ENCODE data around the gene CLDN1.
A peak's percentile ranks its signal among the peaks of the same experiment; 100 is the strongest.

CLDN1 gene, protein sequence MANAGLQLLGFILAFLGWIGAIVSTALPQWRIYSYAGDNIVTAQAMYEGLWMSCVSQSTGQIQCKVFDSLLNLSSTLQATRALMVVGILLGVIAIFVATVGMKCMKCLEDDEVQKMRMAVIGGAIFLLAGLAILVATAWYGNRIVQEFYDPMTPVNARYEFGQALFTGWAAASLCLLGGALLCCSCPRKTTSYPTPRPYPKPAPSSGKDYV

GRCh38 chr3:190321789-190322603 is at the start of gene CLDN1:
Gene CLDN1, minus strand, starts transcription at chr3:190322446. Its CDS starts 240 bp downstream, at chr3:190322206.
- peak; percentile 80 to 96 (median 93) for DNase-seq

GRCh38 chr3:190371152-190371551 is 48.9 kb upstream of the CLDN1 start:
- no peak for DNase-seq

- DNase-seq: no peak
Measured at GRCh38 chr3:190370369-190370768, 48.1 kb upstream of the CLDN1 start.

- DNase-seq: no peak
Measured at GRCh38 chr3:190369668-190370295, 47.5 kb upstream of the CLDN1 start.

- DNase-seq: no peak
Measured at GRCh38 chr3:190368881-190369280, 46.6 kb upstream of the CLDN1 start.

- DNase-seq: no peak
Measured at GRCh38 chr3:190366133-190366532, 43.9 kb upstream of the CLDN1 start.

DNA sequence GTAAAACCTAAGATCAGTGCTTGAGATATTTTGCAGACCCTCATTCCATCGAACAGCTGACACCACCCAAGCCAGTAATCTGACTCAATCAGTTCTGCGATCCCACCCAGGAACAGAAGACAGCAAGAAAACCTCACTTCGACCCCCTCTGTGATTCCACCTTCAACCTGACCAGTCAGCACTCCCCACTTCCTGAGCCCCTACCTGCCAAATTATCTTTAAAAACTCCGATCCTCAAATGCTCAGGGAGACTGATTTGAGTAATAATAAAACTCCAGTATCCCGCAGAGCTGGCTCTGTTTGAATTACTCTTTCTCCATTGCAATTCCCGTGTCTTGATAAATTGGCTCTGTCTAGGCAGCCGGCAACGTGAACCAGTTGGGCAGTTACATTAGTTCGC is 40.0 kb upstream of the CLDN1 start:
- no peak for DNase-seq

- no peak for DNase-seq
Measured at GRCh38 chr3:190361791-190362190, 39.5 kb upstream of the CLDN1 start.

GRCh38 chr3:190360228-190360627 is 38.0 kb upstream of the CLDN1 start:
- DNase-seq: no peak

DNA sequence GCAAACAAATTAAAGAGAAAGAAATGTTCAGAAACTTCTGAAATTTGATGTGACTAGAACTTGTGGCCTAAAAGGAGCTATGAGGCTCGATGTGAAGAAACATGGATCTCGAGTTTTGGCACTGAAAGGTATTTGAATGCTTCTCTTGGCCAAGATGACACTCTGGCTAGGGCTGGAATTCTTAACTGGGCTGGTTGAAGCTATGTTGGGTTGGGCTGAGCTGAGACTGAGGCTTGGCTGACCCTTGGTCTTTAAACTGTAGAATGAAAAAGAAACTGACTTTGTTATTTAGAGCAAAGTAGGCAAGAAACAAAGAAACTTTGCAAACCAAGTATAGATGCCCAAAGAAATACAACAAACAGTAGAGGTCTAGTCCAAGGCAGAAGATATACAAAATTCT is 37.6 kb upstream of the CLDN1 start:
- no peak for DNase-seq

- DNase-seq: no peak
Measured at GRCh38 chr3:190357468-190357867, 35.2 kb upstream of the CLDN1 start.

DNA sequence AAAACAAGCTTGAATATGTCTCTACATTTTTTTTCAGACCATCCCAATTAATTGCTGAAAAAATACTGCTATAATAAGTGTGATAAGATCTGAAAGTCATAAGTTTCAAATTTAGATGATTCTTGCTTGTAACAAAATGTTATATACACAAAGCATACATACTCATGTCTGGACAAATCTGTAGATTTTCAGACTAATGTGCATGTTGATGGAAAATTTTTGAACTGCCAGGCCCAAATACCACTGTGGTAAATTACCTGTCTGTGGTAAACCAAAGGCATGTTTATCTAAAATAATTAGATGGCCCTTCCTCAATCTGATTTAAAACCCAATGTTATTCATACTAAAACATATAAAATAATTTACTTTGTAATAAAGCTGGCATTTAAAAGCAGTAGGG is 34.0 kb upstream of the CLDN1 start:
- no peak for DNase-seq

GRCh38 chr3:190352861-190353457 is 30.7 kb upstream of the CLDN1 start:
- no peak for DNase-seq

DNA sequence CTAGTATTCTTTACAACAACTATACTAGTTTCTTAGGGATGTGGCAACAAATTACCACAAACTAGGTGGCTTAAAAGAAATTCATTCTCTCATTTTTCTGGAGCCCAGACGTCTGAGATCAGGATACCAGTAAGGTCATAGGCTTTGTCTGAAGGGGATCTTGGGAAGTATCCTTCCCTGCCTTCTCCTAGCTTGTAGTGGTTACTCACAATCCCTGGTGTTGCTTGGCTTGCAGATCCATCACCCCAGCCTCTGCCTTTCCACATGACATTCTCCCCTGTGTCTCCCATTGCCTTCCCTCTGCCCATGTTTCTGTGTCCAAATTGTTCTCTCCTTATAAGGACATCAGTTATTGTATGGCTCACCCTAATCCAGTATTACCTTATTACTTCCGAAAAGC is 24.3 kb upstream of the CLDN1 start:
- no peak for DNase-seq

- no peak for DNase-seq
Measured at GRCh38 chr3:190345878-190346277, 23.6 kb upstream of the CLDN1 start.

DNA sequence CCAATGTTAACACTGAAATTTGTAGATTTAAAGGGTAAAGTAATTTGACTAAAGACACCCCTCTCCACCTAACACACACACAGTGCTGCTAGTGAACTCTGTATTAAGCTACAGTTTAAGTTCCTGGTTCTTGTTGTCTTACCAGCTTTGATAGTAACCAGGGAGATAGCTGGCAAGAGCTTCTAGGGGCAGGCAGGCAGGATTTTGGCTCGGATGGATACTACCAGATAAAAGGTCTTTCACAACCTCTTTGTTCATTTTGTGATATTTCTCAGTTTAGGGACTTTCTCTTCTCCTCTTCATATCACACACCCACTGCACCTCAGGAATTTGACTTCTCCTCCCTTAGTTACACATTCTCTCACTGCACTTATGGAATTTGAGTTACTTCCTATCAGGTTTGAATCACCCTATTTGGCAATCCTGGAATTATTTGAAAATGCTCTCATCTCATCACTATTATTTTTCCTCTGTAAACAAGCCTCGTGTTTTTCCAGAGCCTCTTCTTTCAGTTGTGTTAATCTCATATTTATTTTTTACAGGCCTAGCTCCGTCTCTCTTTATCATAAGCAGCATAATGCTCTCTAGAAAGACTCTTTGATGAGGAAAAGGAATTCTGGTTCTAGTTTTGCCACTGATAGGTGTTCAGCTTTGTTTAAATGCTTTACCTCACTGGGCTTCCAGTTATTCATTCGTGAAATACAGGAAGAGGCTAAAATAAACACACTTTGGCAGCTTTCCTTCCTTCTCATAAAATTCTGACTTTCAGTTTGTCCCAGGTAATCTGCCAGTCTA is 23.0 kb upstream of the CLDN1 start:
- DNase-seq: peak; percentile 53 to 76 (median 64)

DNA sequence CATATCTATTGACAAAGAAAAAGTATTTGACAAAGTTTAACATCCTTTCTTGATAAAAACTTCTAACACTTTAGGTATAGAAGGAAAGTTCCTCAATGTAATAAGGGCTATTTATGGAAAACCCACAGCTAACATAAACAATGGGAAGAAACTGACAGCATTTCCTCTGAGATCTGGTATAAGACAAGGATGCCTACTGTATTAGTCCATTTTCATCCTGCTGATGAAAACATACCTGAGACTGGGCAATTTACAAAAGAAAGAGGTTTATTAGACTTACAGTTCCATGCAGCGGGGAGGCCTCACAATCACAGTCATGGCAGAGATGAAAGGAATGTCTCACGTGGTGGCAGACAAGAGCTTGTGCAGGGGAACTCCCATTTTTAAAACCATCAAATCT is 17.8 kb upstream of the CLDN1 start:
- no peak for DNase-seq

DNA sequence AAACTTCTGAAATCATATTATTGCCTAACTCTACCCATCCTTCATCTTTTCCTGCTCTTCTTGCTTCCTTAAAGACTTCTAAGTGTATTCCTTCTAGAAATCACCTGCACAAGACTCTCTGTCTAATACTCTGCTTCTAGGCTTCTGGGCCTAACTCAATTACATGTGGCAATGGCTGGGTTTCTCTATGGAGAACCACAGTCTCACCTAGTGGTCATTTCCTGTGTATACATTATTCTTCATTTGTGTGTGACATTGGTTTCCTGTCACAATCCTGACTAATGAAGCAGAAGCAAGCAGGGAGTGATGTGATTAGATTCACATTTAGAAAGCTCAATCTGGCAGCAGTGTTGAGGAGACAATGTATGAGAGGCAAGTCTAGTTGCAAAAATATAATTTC is 16.9 kb upstream of the CLDN1 start:
- DNase-seq: peak in 2 of 3 donors; percentile 22 to 38

DNA sequence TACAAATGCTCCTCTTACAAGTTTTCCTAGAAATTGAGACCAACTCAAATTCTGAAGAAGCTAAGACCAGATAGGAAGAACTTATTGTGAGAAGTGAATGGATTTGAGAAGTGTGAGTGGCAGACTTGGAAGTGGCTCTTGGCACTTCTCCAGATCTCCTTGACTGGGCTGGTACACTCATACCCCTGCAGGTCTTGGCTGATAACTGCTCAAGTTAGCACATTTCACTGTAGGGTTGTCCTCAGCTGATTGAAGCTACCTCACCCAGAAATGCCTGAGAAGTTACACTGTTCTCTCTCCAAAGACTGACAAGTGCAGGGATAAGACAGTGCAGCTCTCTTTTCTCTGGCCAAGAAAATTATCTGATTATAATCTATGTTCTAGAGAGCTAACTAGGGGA is 16.5 kb upstream of the CLDN1 start:
- peak in 2 of 3 donors; percentile 22 to 27 for DNase-seq

DNA sequence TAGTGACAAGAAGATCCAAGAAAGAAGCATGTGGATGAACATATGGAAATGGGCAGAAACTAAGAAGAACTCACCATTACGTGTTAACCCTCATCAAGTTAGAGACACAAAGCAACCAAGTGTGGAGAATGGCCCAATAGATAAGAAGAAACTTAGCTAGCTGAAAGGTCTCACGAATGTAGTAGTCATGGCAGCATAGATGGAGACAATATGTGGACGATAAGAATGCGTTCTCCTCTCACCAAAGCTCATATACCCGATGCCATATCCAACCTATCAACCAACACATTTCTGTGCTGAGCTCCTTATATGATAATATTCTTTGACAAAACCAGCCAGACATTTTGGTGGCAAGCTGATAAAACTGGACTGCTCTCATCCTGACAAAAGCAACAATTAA is 15.1 kb upstream of the CLDN1 start:
- no peak for DNase-seq

- DNase-seq: no peak
Measured at GRCh38 chr3:190336516-190337189, 14.4 kb upstream of the CLDN1 start.

GRCh38 chr3:190333961-190334360 is 11.7 kb upstream of the CLDN1 start:
- DNase-seq: no peak

Data from suppressor macrophage treated with lipopolysaccharide for 1 hour (primary cell).